GM18502 (cell line): ENCODE data around the gene TRAPPC3.
A peak's percentile ranks its signal among the peaks of the same experiment; 100 is the strongest.

Experiments
- ATAC-seq: cut with Tn5 transposase; IDR thresholded peaks from one replicate; pipeline ENCODE4 v1.9.1; 2021; ENCODE audit warnings: mild to moderate bottlenecking; ENCODE audit not compliant: unreplicated experiment, poor library complexity

The TRAPPC3 gene

GRCh38 chr1:36154765-36155407, 5.6 kb upstream of the TRAPPC3 start:
- no peak for ATAC-seq

GRCh38 chr1:36154335-36154734, 5.0 kb upstream of the TRAPPC3 start:
- ATAC-seq: no peak

GRCh38 chr1:36153476-36153875, 4.2 kb upstream of the TRAPPC3 start:
- no peak for ATAC-seq

GRCh38 chr1:36151845-36152203, 2.5 kb upstream of the TRAPPC3 start:
- ATAC-seq: no peak

- ATAC-seq: no peak
Observed at GRCh38 chr1:36151134-36151844, 2.0 kb upstream of the TRAPPC3 start.

GRCh38 chr1:36150296-36151133, 1.2 kb upstream of the TRAPPC3 start:
- peak; percentile 50 for ATAC-seq

GRCh38 chr1:36149973-36150295, 648 bp upstream of the TRAPPC3 start:
- no peak for ATAC-seq

- ATAC-seq: no peak
Observed at GRCh38 chr1:36148821-36149236, 457 bp downstream of the TRAPPC3 start.

- no peak for ATAC-seq
Observed at GRCh38 chr1:36144413-36144812, 4.9 kb downstream of the TRAPPC3 start.

- no peak for ATAC-seq
Observed at GRCh38 chr1:36143424-36143823, 5.9 kb downstream of the TRAPPC3 start.

GRCh38 chr1:36142121-36142520, 7.2 kb downstream of the TRAPPC3 start:
- no peak for ATAC-seq

GRCh38 chr1:36139521-36139920, 9.8 kb downstream of the TRAPPC3 start:
- ATAC-seq: no peak

- no peak for ATAC-seq
Observed at GRCh38 chr1:36137776-36138175, 11.5 kb downstream of the TRAPPC3 start.

- no peak for ATAC-seq
Observed at GRCh38 chr1:36137226-36137625, 12.1 kb downstream of the TRAPPC3 start.

GRCh38 chr1:36136535-36136934, 12.8 kb downstream of the TRAPPC3 start:
- ATAC-seq: no peak

- no peak for ATAC-seq
Observed at GRCh38 chr1:36135796-36136195, 13.5 kb downstream of the TRAPPC3 start.

GRCh38 chr1:36135330-36135667, 14.0 kb downstream of the TRAPPC3 start:
- no peak for ATAC-seq

GRCh38 chr1:36134505-36135329, 14.6 kb downstream of the TRAPPC3 start:
- ATAC-seq: no peak

- ATAC-seq: no peak
Observed at GRCh38 chr1:36134031-36134430, 15.3 kb downstream of the TRAPPC3 start.

GRCh38 chr1:36133484-36133883, 15.8 kb downstream of the TRAPPC3 start:
- no peak for ATAC-seq

- no peak for ATAC-seq
Observed at GRCh38 chr1:36132029-36132428, 17.3 kb downstream of the TRAPPC3 start.
